Fibroblast of skin of right quadriceps (primary cell): Measurements from ENCODE around the gene GJA8.
"Not testable (repeated sequence)": the region's sequence is repeated elsewhere in the genome, so short reads cannot be mapped to it uniquely, and the experiment has no call there.

Experiments
- DNase-seq: peaks from one replicate; pipeline ENCODE4 v3.0.0-alpha.2; 2013

Gene GJA8

GRCh38 chr1:147902253-147902845 lies at the start of gene GJA8:
Gene GJA8, plus strand, starts transcription at chr1:147902795. Its CDS starts 5,161 bp downstream, at chr1:147907956.
- DNase-seq: no peak

- peak; percentile 5 for DNase-seq
Observed at GRCh38 chr1:147853391-147853790, 49.2 kb upstream of the GJA8 start.

- DNase-seq: not testable (repeated sequence)
Observed at GRCh38 chr1:147854989-147855388, 47.6 kb upstream of the GJA8 start.

GRCh38 chr1:147855996-147856395 lies 46.6 kb upstream of the GJA8 start:
- not testable (repeated sequence) for DNase-seq

GRCh38 chr1:147867204-147867603 lies 35.4 kb upstream of the GJA8 start:
- DNase-seq: not testable (repeated sequence)

- DNase-seq: no peak
Observed at GRCh38 chr1:147878022-147878421, 24.6 kb upstream of the GJA8 start.

GRCh38 chr1:147879911-147880310 lies 22.7 kb upstream of the GJA8 start:
- no peak for DNase-seq

- no peak for DNase-seq
Observed at GRCh38 chr1:147882535-147882934, 20.1 kb upstream of the GJA8 start.

GRCh38 chr1:147890177-147890790 lies 12.3 kb upstream of the GJA8 start:
- peak; percentile 35 for DNase-seq

- DNase-seq: no peak
Observed at GRCh38 chr1:147891088-147891487, 11.5 kb upstream of the GJA8 start.

- no peak for DNase-seq
Observed at GRCh38 chr1:147892216-147892615, 10.4 kb upstream of the GJA8 start.

- peak; percentile 51 for DNase-seq
Observed at GRCh38 chr1:147892731-147893214, 9.8 kb upstream of the GJA8 start.

GRCh38 chr1:147895123-147895522 lies 7.5 kb upstream of the GJA8 start:
- no peak for DNase-seq

- no peak for DNase-seq
Observed at GRCh38 chr1:147897029-147897752, 5.4 kb upstream of the GJA8 start.

- DNase-seq: no peak
Observed at GRCh38 chr1:147897789-147898188, 4.8 kb upstream of the GJA8 start.

GRCh38 chr1:147904726-147905125 lies 2.1 kb downstream of the GJA8 start:
- DNase-seq: no peak

- DNase-seq: no peak
Observed at GRCh38 chr1:147907786-147908509, 5.4 kb downstream of the GJA8 start.

GRCh38 chr1:147912553-147912952 lies 10.0 kb downstream of the GJA8 start:
- DNase-seq: no peak

GRCh38 chr1:147913362-147913942 lies 10.9 kb downstream of the GJA8 start:
- DNase-seq: no peak

GRCh38 chr1:147919896-147920295 lies 17.3 kb downstream of the GJA8 start:
- no peak for DNase-seq

GRCh38 chr1:147924813-147925212 lies 22.2 kb downstream of the GJA8 start:
- DNase-seq: no peak

- DNase-seq: not testable (repeated sequence)
Observed at GRCh38 chr1:147927215-147927614, 24.6 kb downstream of the GJA8 start.

- DNase-seq: not testable (repeated sequence)
Observed at GRCh38 chr1:147927689-147928088, 25.1 kb downstream of the GJA8 start.
